PC-9 (cell line): Measurements from ENCODE around the gene RICTOR.

Source experiments
- EZH2 ChIP-seq: fragments of 200-600 bp; sonication (generic); IDR thresholded peaks from 2 replicates; pipeline ENCODE4 v1.8.0; 2017; ENCODE audit warnings: antibody characterized with exemption, low read depth
- TF ChIP-seq, protein P1 (sequence below): fragments of 200-600 bp; sonication (generic); conservative IDR thresholded peaks from 2 replicates; pipeline ENCODE4 v1.6.1; 2017; ENCODE audit warnings: mixed run types, antibody characterized with exemption, mild to moderate bottlenecking, moderate library complexity

- TF ChIP-seq, protein P1, sequence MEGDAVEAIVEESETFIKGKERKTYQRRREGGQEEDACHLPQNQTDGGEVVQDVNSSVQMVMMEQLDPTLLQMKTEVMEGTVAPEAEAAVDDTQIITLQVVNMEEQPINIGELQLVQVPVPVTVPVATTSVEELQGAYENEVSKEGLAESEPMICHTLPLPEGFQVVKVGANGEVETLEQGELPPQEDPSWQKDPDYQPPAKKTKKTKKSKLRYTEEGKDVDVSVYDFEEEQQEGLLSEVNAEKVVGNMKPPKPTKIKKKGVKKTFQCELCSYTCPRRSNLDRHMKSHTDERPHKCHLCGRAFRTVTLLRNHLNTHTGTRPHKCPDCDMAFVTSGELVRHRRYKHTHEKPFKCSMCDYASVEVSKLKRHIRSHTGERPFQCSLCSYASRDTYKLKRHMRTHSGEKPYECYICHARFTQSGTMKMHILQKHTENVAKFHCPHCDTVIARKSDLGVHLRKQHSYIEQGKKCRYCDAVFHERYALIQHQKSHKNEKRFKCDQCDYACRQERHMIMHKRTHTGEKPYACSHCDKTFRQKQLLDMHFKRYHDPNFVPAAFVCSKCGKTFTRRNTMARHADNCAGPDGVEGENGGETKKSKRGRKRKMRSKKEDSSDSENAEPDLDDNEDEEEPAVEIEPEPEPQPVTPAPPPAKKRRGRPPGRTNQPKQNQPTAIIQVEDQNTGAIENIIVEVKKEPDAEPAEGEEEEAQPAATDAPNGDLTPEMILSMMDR, result no peak
- TF ChIP-seq EZH2, result no peak
Observed at GRCh38 chr5:39068099-39068498, 6.1 kb downstream of the RICTOR start.
